ENCODE results near the gene MLANA.

MLANA gene

GRCh38 chr9:5909976-5910375 is 19.3 kb downstream of the MLANA start:
- no peak for DNase-seq

- no peak for DNase-seq
Observed at GRCh38 chr9:5910413-5911057, 19.8 kb downstream of the MLANA start.

GRCh38 chr9:5915438-5915837 is 24.7 kb downstream of the MLANA start:
- no peak for DNase-seq

- DNase-seq: no peak
Observed at GRCh38 chr9:5917273-5917672, 26.6 kb downstream of the MLANA start.

- DNase-seq: no peak
Observed at GRCh38 chr9:5917888-5918287, 27.2 kb downstream of the MLANA start.

- no peak for DNase-seq
Observed at GRCh38 chr9:5918460-5918859, 27.8 kb downstream of the MLANA start.

GRCh38 chr9:5920860-5921328 is 30.2 kb downstream of the MLANA start:
- no peak for DNase-seq

GRCh38 chr9:5922192-5922591 is 31.5 kb downstream of the MLANA start:
- DNase-seq: no peak

GRCh38 chr9:5931657-5932056 is 41.0 kb downstream of the MLANA start:
- DNase-seq: no peak

- DNase-seq: no peak
Observed at GRCh38 chr9:5938449-5938848, 47.8 kb downstream of the MLANA start.

- no peak for DNase-seq
Observed at GRCh38 chr9:5939530-5939929, 48.8 kb downstream of the MLANA start.

GRCh38 chr9:5941214-5941613 is 50.5 kb downstream of the MLANA start:
- DNase-seq: no peak

- no peak for DNase-seq
Observed at GRCh38 chr9:5945112-5945511, 54.4 kb downstream of the MLANA start.

GRCh38 chr9:5947912-5948311 is 57.2 kb downstream of the MLANA start:
- peak in 1 of 2 experiments; percentile 2 for DNase-seq

GRCh38 chr9:5949103-5949699 is 58.5 kb downstream of the MLANA start:
- no peak for DNase-seq

- no peak for DNase-seq
Observed at GRCh38 chr9:5950261-5950660, 59.6 kb downstream of the MLANA start.

- no peak for DNase-seq
Observed at GRCh38 chr9:5951686-5952211, 61.1 kb downstream of the MLANA start.

- DNase-seq: no peak
Observed at GRCh38 chr9:5953743-5954707, 63.3 kb downstream of the MLANA start.

- DNase-seq: no peak
Observed at GRCh38 chr9:5957166-5957565, 66.5 kb downstream of the MLANA start.

GRCh38 chr9:5958273-5958672 is 67.6 kb downstream of the MLANA start:
- no peak for DNase-seq
